ENCODE data around the gene EVI5. TPM values are rescaled to one million over a fixed set of nuclear protein-coding genes. Genes with fewer than 3 reads are reported as not detected.

Gene EVI5
- total and polyA plus RNA-seq, 11 donors = 3.5 to 34.6 (median 23.5) TPM

- no peaks in the 10 kb centered on the region for H3K36me3 ChIP-seq
- peaks cover 0 to 7% (median 0%) of the 10 kb centered on the region in 12 donors for H3K4me1 ChIP-seq
- no peak overlapping the region for H3K4me3 ChIP-seq
- peaks cover 0 to 5% (median 0%) of the 10 kb centered on the region in 12 donors for H3K9me3 ChIP-seq
- no peaks in the 10 kb centered on the region for H3K27me3 ChIP-seq
- intact Hi-C loops (cut with DNase I) = no loop called here
- TF ChIP-seq CTCF (IDR thresholded peaks at IDR 0.05) (no peak), POLR2A (IDR thresholded peaks at IDR 0.05) (no peak)
- no peak overlapping the region for H3K27ac ChIP-seq
- 93 to 97% (median 95%) methylated on average over 2 of the region's 2 CpGs for WGBS, 4 donors
- no peak for ATAC-seq
- DNase-seq = no peak
Measured at GRCh38 chr1:92768296-92768695, 16.6 kb downstream of the EVI5 start.

- DNase-seq = no peak
- H3K36me3 ChIP-seq = no peaks in the 10 kb centered on the region
- intact Hi-C loops (cut with DNase I) = no loop called here
- ATAC-seq = no peak
- peaks cover 0 to 5% (median 0%) of the 10 kb centered on the region in 12 donors for H3K9me3 ChIP-seq
- peaks cover 0 to 7% (median 0%) of the 10 kb centered on the region in 12 donors for H3K4me1 ChIP-seq
- no peaks in the 10 kb centered on the region for H3K27me3 ChIP-seq
- H3K4me3 ChIP-seq = no peak overlapping the region
- TF ChIP-seq POLR2A (IDR thresholded peaks at IDR 0.05) = no peak
- TF ChIP-seq CTCF (IDR thresholded peaks at IDR 0.05) = no peak
- WGBS, 4 donors = 73 to 83% (median 80%) methylated on average over 3 of the region's 3 CpGs
- H3K27ac ChIP-seq = no peak overlapping the region
Measured at GRCh38 chr1:92764116-92764515, 20.8 kb downstream of the EVI5 start.

GRCh38 chr1:92762355-92762754, 22.6 kb downstream of the EVI5 start:
- Histone ChIP-seq H3K27me3 (no peaks in the 10 kb centered on the region), H3K4me1 (peaks cover 0 to 8% (median 0%) of the 10 kb centered on the region in 12 donors), H3K4me3 (no peak overlapping the region), H3K27ac (no peak overlapping the region), H3K36me3 (no peaks in the 10 kb centered on the region), H3K9me3 (no peaks in the 10 kb centered on the region)
- ATAC-seq (no peak), DNase-seq (no peak)
- intact Hi-C loops (cut with DNase I) = no loop called here
- WGBS, 4 donors = 83 to 94% (median 90%) methylated on average over 1 of the region's 1 CpG
- TF ChIP-seq CTCF (IDR thresholded peaks at IDR 0.05) (no peak), POLR2A (IDR thresholded peaks at IDR 0.05) (no peak)

GRCh38 chr1:92759361-92759760, 25.5 kb downstream of the EVI5 start:
- no peak overlapping the region for H3K27ac ChIP-seq
- H3K27me3 ChIP-seq = no peaks in the 10 kb centered on the region
- no peak for ATAC-seq
- DNase-seq = no peak
- no peak overlapping the region for H3K4me3 ChIP-seq
- H3K9me3 ChIP-seq = peaks cover 0 to 4% (median 0%) of the 10 kb centered on the region in 12 donors
- peaks cover 0 to 27% (median 15%) of the 10 kb centered on the region in 12 donors for H3K4me1 ChIP-seq
- H3K36me3 ChIP-seq = no peaks in the 10 kb centered on the region
- TF ChIP-seq POLR2A (IDR thresholded peaks at IDR 0.05) (no peak), CTCF (IDR thresholded peaks at IDR 0.05) (no peak)
- intact Hi-C loops (cut with DNase I) = loop anchor here in 2 of 10 donors (10.0 kb wide), 2 partner anchors 45 to 55 kb away; no protein-coding TSS in a partner anchor
- whole genome bisulfite sequencing, 4 donors = 83 to 91% (median 89%) methylated on average over 1 of the region's 1 CpG
